Limb (tissue), 2 donors: ENCODE results near the gene PSMA7.
"Not testable (repeated sequence)": the region's sequence is repeated elsewhere in the genome, so short reads cannot be mapped to it uniquely, and the experiment has no call there.

Source experiments
- DNase-seq, 2 donors: peaks; one replicate each; pipeline ENCODE4 v3.0.0-alpha.2; 2016; ENCODE audit errors: extremely low spot score in 2 of 2

PSMA7 gene

DNA sequence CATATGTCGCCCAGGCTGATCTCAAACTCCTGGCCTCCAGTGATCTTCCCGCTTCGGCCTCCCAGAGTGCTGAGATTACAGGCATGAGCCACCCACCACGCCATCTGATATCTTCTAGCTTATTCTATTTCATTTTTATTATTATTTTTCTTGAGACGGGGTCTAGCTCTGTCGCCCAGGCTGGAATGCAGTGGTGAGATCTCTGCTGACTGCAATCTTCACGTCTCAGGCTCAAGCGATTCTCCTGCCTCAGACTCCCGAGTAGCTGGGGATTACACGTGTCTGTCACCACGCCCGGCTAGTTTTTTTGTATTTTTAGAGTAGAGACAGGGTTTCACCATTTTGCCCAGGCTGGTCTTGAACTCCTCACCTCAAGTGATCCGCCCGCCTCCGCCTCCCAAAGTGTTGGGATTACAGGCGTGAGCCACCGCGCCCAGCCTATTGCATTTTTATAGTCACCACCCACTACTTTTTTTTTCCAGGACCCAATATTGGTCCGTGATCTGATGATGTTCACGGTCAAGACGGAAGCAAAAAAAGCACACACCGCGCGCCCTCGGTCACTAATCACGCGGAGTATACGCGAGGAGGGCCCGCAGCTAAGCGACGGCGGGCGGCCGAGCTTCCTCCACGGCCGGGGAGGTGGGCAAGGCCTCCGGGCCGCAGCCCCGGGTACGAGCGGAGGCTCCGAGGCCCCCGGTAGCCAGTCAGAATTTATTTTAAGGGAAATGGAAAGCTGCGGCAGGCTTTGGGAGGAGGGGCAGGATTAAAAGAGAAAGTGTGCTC is 22.0 kb downstream of the PSMA7 start:
- DNase-seq = no peak

DNA sequence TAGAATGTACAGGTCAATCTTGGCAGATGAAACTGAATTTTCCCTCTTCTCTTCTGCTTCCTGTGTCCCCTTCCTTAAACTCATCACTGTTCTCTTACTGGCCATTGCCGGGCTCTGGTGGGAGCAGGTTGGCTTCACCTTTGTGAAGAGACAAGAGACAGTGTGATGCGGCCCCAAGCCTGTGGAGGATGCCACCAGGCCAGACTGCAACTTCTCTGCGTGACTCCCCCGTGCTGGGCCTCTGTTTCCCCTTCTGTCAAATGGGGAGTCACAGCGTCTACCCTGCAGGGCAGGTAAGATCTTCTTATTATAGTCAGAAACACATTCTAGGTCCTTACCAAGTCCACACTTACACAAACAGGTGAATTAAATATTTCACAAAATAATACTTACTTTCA is 22.8 kb downstream of the PSMA7 start:
- no peak for DNase-seq

DNA sequence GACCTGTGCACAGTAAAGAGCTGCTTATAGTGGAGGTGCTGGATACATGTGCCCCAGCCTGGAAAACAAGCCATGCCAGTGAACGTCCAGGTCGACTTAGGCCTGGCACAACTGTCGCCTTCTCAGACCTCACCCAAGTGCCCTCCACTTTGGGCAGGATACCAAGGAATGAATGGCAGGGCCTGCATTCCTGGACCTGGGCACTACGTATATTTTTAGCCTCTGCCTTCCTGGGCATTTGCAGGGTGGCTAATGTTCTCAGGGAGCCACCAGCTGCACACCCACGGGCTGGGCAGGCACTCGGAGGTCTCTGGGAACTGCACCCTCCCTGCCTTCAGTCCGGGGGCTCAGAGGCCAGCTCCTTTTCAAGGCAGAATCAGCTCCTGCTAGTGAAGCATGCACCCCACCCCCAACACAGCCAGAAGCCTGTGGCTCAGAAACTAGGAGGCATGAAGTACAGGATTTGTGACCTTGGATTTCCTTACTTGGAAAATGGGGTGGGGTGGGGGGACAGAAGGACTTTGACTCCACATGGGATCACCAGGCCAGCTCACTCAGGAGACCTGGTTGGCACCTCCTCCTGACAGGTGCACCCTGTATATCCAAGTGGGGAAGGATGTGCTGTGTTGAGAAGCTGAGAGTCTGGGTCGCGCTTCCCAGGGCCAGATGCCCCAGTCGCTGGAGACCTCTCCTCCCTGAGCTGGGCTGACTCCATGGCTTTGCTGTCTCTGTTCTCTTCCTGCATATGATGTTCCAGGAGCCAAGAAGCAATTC is 23.4 kb downstream of the PSMA7 start:
- no peak for DNase-seq

DNA sequence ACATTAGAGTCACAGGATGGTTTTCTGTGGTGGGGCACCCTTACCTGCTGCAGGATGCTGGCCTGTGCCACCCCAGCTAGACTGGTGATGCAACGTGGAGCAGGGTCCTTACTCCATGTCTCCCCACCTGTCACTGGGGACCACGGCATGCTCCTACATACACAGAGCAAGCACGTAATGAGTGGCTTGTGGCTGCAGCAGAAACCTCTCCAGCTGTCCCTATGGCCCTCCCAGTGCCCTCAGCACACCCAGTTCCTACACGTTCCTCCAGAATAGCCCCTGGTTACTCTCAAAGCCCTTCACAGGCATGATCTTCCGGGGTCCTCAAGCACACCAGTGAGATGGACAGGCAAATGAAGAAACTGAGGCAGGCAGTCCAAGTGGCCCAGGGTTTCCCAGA is 24.1 kb downstream of the PSMA7 start:
- no peak for DNase-seq

DNA sequence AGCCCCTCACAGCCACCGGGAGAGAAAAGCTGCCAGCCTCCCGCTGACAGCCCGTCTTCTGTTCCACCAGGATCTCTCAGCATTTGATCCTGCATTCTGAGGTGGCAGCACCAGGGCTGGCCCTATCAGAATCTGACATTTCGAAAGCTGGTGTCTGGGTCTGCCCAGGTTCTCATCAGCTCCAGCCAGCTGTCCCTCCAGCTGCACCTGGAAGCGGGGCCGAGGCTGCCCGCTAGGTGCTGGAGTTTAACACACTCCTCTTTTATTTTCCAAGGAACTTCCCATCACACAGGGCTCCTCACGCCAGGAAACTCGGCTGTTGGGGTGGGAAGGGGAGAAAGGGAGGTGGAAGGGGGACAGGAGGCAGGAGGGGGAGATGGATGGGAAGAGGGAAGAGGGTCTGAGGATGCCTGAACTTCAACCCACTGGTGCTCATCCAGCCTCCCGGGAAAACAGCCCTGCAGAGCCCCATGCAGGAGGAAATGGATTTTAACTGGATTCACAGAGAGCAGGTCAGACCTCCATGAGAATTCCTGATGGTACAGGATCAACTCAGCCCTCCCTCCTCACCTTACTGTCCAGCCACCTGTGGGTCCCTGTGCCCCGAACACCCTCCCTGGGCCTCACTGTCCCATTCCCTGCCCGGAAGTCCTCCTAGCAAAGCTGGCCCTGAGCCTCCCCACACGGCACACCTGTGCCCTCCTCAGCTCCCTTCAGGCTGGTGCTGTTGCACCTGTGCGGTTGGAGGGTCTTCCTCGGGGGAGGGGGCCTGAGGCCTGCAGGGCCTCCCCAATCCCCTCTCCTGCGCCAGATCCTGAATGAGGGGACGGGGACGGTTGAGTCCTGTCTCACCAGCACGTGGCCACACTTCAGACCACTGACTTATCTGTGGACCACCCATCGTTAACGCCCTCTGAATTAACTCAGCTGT is 24.8 kb downstream of the PSMA7 start:
- DNase-seq = no peak

DNA sequence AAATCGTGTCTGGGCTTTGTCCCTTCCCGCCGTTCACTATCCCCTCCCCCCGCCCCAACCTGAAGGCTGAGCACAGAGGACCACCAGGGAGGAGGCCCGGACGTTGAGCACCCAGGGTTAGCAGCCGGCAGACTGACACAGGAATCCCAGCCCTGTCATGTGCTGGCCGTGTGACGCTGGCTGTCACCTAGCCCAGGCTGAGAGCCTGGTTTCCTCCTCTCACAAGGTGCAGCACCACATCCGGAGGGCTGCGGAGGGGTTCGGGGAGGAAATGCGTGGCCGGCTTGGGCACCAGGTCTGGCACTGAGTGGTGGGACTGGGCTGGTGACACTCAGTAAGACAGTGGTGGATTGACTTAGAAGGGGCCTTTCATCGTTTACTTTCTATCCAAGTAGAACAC is 25.5 kb downstream of the PSMA7 start:
- DNase-seq = no peak

DNA sequence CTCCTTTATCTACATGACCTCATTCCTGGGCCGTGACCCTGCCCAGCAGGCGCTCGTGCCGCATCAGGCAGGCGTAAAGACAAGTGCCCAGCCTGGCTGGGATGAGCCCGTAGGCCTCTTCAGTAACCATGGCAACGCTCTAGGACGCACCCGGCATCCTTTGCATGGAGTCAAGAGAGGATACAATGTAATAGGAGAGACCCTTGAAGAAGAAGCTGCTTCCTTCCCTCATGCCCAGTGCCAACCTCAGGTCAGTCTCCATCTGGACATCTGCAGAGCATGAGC is 25.9 kb downstream of the PSMA7 start:
- no peak for DNase-seq

DNA sequence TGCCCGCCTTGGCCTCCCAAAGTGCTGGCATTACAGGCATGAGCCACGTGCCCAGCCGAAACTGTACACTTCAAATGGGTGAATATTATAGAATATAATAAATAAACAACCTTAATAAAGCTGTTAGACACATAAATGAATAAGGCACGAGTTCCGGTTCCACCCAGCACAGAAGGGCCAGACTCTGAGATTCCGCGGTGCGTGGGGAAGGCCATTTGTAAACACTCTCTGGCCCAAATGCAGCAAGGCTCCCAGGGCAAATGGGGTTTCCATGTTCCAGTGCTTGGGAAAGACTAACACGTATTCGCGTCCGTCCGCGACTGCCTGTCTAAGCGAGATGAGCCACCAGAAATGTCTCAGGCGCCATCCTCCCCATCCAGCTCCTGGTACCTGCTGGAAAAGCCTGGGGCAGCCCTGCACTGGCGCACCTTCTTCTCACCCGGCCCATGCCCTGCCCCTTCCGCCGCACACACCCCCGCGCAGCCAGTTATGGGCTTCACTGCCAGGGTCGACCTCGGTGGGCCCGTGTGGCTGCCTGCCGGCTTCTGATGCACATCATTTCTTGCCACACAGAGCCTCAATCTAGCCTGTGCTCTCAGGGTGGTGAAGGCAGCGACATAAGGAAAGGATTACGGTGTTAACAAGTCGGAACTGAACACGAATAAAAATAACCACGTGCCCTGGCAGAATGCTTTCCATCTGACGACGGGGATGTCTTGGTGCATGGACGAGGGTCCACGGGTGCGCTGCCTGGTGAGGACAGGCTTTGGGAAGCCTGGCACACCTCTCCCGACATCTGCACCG is 26.4 kb downstream of the PSMA7 start:
- DNase-seq = no peak

DNA sequence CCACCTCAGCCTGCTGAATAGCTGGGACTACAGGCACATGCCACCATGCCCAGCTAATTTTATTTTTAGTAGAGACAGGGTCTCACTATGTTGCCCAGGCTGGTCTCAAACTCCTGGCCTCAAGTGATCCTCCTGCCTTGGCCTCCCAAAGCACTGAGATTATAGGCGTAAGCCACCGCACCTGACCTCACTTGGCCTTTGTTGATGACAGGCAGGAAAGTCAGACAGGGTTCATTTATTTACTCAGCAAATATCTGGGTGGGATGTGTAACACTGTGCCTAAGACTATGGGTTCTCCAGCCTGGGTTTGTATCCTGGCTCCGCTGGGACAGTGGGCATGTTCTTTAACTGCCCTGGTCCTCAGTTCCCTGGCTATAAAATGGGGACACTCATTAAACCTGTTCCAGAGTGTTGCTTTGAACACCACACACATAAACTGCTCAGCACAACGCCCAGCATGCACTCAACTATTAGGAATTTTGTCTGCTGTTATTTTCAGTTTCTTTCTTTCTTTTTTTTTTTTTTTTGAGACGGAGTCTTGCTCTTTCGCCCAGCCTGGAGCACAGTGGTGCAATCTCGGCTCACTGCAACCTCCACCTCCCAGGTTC is 27.3 kb downstream of the PSMA7 start:
- DNase-seq = not testable (repeated sequence)

DNA sequence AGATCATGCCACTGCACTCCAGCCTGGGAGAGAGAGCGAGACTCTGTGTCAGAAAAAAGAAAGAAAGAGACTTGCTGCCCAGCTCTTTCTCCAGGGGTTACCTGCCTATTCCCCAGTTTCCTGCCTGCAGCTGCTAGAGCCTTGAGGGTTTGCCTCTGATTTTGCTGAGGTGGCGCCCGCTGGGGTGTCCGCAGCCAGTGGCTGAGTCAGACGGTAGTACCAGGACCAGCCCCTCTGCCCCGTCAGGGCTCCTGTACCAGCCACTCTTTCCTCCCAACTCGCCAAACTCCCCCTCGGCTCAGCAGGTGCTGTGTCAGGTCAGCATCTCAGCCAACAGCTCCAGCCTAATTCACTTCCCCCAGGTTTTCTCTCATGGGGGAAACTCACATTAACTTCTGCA is 28.3 kb downstream of the PSMA7 start:
- DNase-seq = no peak

DNA sequence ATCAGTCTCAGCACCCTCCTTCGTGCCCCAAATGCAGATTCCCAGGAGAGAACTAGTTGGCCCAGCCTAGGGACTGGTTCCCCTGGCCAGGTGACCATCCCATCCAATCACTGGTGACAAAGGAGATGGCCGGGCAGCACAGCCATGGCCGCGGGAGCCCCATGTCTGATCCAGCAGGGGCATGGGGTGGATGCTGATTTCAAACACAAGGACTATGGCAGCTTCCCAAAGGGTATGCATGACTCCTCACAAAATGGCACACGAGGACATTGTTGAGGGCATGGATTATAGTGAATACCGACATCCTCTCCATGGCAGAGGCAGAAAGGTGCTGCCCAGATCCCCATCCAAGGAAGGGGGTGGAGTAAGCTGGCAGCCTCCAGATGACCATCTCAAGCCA is 30.8 kb downstream of the PSMA7 start:
- DNase-seq = no peak

DNA sequence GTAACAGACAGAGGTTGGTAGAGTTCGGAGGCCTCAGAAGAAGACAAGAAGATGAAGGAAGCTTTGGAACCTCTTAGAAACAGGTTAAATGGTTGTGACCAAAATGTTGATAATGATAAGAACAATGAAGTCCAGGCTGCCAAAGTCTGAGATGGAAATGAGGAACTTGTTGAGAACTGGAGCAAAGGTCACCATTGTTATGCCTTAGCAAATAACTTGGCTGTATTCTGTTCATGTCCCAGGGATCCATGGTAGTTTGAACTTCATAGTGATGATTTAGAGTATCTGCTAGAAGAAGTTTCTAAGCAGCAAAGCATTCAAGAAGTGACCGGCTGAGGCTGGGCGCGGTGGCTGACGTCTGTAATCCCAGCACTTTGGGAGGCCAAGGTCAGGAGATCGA is 32.0 kb downstream of the PSMA7 start:
- no peak for DNase-seq

DNA sequence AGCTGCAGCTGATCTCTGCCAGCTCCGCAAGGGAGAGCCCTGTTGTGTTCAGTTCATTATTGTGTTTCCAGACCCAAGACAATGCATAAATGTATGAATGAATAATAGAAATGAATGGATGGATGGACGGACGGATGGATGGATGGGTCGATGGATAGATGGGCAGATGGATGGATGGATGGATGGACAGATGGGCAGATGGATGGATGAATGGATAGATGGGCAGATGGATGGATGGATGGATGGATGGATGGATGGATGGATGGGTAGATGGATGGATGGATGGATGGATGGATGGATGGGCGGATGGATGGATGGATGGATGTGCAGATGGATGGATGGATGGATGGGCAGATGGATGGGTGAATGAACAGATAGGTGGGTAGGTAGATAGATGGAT is 37.6 kb downstream of the PSMA7 start:
- DNase-seq = no peak

DNA sequence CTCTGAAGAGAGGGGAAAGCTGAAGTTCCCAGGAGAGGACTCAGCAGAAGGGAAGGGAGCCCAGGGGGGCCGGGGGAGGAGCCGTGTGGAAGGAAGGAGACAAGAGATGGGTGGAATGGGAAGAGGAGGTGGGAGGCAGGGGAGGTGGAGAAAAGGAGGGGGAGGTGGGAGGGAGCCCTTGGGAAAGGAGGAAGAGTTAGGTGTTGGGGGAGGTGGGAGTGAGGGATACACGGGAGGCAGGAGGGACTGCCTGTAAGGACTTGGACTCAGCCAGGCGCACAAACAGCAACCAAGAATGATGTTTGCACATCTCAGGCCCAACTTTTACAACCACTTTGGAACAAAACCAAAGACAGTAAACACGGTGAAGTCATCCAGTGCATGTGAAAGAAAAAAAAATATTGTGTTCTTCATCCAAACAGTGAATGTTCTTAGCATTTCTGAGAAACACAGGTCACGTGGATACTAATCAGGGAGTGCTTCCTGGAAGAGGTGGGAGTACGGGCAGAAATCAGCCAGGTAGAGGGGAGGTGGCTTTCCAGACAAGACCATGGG is 38.3 kb downstream of the PSMA7 start:
- no peak for DNase-seq

DNA sequence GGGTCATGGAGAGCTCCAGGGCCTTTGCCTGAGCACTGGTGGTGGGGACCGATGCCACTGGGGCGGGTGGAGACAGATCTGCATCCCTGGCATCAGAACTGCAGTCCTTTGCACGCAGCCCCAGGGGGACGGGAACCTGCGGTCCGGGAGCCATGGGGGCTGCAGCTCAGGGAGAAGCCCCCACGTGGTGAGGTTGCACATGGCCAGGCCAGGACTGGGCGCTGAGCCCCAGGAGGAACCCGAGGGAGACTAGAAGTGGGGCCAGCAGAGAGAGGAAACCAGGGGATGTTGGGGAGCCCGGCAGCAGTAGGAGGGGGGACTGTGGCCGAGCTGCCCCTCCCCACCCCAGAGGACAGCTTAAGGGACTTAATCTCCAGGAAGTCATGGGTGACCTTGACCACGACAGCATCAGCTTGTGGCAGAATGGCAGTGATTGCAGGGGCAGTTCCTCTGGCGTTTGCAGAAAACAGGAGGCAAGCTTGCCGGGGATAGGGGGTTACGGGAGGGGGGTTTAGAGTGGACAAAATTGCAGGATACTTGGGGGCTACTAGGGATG is 38.9 kb downstream of the PSMA7 start:
- DNase-seq = no peak

DNA sequence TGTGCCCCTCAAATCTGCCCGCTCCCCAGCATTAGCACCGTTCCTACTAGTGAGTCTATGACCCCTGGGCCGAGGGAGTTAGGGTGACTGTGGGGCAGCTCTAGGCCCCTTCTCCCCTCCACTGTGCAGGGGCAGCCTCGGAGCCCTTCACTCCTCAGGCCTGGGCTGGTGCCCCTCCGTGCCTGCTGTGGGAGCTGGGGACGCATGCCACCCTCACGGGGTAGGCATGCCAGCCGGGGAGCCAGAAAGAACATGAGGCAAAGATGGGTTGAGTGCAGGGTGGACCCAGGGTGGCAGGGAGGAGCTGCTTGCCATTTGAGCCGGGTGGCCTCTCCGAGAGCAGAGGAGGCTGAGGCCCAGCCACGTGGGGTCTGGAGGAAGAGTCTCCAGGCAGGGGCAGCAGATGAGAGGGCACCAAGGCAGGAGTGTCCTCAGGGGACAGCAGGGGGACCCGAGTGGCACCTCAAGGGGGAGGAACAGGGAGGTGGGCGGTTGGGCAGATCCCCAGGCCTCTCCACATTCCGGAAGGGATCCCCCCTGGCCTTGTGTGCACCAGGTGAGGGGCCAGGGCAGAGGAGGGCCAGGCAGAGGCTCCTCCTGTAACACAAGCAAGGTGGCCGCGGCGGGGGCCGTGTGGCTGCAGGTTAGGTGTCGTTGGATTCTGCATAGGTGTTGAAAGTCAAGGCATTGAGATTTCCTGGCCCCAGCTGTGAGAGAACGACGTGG is 39.5 kb downstream of the PSMA7 start:
- no peak for DNase-seq

DNA sequence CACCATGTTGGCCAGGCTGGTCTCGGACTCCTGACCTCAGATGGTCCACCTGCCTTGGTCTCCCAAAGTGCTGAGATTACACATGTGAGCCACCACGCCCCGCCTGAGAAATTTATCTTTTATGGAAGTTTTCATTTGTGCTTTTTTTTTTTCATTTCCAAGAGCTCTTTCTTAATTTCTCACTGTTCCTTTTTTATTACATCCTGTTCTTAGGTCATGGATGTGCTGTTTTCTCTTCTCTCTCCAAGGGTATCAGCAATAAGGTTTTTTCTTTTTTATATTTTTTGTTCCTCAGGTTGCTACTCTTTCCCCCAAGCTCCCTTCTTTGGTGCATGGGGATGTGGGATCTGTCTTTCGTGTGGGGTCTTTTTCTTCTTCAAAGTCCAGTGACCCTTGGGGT is 42.1 kb downstream of the PSMA7 start:
- no peak for DNase-seq

DNA sequence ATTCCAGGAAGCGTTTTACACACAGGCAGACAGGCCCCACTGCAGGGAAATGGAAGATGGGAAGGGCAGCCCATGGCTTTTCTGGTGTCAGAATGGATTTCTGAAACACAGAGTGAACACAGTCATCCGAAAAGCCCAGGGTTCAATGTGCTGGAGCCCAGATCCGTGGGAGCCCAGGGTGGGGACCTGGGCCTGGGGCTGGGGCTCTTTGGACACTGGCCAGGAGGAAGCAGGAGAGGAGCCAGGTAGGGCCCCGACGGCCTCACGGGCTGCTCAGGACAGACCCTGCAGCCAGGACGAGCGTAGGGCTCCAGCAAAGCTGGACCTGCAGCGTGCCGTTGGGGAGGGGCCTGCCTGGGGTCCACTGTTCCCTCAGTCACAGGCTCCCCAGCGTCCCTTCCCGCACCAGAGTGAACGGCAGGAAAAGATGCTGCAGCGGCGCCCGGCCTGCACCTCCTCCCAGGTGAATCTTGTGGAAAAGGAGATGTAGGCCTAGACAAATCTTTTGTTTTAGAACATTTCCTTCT is 45.2 kb downstream of the PSMA7 start:
- DNase-seq = no peak
